SW 1271 (cell line): ENCODE measurements around the gene HPSE2.

Experiments used
- DNase-seq, 2 experiments: peaks; one replicate each; lab custom pipeline; 2025; lab: John Stamatoyannopoulos, UW

Gene HPSE2

DNA sequence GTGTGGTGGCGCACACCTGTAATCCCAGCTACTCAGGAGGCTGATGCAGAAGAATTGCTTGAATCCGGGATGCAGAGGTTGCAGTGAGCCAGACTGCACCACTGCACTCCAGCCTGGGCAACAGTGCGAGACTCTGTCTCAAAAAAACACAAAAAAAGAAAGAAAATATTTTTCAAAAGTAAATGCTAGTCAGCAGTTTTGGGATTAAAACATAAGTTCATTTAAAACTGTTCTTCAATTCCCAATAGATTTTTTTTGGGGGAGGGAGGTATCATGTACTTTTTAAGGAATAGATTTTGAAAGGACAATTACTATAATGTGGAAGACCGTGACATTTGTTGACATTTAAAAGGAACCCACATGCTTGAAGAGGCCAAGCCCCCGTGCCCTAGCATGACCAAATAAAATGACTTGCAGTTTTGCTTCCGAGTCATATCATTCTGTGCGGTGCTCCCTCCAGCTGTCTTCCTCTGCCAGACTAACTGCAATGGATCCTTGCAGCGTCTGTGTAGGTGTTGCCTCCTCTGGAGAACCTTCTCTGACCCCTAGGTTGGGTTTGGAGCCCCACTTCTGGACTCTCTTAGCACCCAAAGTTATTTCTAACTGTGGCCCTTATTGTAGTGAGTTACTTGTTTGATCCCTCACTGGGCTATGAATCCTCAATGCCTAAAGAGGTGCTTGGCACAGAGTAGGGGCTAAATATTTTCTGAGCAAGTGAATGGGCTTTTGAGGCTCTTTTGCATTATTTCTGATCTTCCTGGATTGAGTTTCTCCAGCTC, 771.5 kb downstream of the HPSE2 start:
- DNase-seq = no peak

DNA sequence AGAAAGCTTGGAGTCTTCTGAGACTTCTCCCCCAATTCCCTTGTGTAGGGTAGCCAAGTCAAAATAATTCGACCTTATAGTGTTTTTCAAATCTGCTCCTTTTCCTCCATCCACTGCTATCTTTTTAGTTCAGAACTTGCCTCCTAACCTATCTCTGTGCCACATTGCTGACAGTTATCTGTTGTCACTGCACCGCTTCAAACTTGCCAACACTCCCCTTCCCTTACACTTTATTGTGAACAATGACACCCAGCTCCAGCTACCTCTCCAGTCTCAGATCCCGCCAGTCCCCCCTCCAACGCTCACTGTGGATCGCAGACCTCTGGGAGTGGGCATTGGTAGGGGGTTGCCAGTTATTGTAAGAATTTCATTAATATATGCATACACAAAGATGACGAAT, 772.6 kb downstream of the HPSE2 start:
- DNase-seq = no peak

DNA sequence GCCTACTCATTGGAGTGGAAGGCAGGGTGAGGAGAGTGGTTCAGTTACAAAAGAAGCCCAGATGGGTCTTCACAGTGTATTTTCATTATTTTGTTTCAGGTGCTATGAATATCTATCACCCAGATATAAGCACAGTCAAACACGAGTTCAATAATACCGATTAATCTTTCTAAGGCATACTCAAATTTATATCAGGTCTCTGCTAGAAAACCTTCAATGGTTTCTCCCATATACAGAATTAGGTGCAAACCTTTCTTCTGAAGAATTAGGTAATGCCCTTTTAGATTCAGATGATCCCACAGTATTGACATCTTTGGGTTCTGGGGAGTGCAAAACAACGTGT, 774.2 kb downstream of the HPSE2 start:
- DNase-seq = no peak

DNA sequence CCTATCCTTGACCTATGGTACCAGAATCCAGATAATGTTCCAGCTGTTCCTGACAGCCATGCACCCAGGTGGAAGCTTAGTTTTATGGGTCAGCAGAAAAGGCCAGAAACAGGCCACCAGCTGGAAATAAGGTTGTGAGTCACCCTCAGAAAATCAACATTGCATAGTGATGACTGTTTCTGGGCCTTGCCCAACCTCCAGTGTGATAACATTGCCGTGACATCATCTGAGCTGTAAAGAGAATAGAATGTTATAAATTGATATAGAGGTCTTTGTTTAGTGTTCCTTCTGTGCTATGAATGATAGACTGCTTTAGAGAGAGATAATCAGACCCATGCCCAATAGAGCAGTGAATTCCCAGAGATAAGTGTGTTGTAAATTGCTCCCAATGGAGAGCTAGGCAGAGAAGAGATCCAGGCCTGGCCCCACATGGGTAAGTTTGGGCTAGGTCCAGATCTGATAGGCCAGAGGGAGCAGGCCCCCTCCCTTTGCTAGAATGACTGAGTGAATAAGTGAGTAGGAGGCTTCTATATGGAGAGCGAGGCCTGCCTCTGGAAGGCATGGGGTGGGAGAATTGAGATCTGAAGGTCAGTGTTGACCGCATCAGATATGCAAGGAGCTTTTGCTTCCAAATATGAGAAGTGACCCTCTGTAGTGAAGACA, 774.7 kb downstream of the HPSE2 start:
- DNase-seq = peak; percentile 65 to 87

DNA sequence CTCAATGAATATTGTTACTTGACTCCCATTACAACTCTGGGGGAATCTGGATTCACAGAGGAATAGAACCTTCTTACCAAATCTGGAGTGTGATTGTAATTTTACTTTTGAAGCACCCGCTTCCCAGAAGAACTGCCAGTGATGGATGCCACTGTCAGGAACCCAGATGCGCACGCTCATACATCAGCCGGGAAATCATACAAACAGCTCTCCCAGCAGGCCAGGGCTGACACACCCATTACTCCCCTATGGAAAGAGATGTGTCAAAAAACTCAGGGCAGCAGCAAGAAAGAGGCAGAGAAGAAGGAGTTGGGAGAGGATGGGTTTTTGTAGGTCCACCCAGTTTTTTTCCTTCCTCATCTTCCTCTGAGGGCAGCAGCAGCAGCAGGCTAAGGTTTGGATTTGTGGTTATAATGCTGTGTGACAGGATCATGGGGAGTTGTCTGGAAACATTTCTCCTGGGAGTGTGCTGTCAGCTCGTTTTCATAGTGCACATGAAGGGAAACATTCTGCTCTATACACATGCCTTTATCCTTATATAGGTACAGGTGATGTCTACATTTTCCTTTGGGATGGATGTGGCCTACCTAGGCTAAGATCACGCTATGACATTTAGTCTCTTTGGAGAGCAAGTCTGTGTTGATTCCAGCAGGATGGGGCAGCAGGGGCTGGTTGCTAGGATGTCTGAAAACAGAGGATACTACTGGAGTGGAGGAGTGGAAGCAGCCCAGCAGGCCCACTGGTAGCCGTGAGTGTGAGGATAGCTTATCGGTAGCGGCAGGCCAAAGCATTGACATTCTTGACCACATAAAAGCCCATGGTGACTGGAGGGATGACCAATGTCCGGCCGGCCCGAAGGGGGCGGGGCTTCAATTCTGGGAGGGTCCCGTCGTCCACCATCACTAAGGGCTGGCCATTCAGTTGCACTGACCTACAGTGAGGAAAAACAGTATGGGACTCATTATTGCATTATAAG, 776.6 kb downstream of the HPSE2 start:
- no peak for DNase-seq

DNA sequence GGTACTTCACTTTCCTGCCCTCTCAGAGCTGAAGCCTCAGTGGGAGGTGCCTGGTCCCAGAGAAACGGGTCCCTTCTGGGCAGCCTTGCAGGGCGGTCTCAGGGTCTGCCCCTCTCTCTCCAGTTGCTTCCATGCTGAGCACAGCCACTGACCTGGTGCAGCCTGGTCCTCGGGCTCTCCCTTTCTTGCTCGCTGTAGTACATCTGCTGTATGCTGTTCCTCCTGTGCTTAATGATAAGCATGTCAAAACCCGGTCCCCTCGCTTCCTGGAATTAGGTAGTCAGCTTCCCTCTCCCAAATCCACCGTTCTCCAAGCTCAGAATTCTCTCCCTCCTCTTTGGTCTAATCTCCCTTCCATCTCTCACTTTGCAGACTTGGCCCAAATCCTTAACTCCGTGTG, 777.9 kb downstream of the HPSE2 start:
- no peak for DNase-seq

DNA sequence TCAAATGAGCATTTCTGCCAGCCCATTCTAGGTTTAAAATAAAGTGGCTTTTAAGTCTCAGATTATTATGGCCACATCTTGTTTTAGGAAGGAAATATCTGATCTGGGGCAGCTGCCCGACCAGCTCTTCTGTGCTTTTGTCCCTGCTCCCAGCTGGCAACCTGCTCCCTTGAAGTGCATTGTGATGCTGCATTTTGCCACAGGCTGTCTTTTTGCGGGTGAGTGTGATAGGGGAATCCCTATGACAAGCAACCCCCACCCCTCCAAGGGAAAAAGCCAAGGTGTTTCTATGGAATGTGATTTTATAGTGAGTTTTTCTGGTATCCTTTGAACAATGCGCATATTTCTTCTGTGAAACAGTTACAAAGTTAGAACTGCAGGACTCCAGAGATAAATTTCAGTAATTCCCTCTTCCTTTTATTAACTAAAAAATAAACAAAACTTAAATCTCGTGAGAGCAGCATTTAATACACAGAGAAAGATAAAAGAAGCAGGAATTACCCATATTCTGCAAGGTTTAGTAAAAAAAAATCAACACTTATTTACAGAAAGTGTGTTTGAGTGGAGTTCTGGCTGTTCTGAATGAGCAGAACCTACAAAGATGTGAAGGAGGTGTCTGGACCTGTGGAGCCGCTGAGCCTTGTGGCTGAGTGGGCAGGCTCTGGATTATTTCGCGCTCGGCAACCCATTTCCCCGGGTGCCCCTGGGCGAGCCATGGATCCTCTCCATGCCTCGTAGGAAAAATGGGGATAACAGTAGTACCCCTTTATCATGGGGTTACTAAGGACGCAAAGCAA, 778.8 kb downstream of the HPSE2 start:
- no peak for DNase-seq

DNA sequence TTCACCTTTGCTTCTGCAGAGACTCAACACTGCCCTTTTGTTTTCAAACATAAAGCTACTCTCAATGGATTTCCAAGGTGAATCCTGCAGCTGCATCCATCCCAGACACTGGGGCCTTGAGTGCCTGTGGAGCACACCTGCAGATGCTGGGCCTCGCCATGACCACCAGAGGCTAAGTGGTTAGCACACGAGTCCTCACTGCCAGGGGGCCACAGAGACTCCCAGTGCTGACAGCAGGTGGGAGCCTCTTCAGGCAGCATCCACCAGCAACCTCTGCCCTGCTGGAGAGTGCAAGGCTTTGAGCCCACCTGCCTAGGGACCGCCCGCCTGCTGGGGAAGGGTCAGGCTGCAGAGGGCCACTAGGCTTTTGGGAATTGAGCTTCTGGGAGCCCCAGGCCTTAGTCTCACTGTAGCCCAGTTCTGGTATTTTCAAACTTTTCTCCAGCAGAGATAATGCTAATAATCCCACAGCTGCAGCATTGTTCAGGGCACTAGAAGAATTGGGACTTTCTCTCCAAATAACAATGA, 779.5 kb downstream of the HPSE2 start:
- DNase-seq = no peak

DNA sequence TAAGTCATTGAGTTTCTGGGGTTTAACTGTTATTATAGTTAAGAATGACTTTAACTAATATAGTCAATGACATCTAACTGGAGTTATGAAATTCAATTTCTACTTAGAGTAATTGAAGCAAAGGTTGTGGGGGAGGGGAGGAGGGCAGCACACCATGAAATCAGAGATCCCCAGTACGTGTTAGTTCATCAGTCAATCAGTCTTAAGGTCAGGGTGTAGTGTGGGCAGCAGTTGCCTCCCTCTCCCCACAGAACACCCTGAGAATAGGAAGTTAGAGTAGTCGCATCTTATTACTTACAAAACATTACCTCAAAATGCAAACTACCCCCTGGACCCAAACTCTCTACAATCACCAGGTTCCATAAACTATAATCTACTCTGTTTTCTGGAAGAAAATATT, 781.9 kb downstream of the HPSE2 start:
- no peak for DNase-seq

DNA sequence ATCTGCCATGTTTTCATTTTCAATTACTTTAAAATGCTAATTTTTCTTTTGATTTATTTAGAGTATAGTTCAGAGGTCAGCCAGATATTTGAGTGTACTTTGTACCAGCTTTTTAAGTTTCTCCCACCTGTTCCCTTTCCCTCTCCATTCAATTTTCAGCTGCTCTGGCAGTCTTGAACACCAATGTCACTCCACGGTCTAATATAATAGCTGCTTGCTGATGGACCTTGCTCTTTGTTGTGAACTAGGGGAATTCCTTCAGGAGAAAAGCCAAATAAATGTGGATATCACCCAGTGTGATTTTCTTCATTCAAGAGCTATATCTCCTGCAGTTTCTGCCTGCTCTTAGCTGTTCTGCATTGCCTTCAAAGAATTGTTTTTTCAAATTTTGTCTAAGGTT, 785.0 kb downstream of the HPSE2 start:
- no peak for DNase-seq

DNA sequence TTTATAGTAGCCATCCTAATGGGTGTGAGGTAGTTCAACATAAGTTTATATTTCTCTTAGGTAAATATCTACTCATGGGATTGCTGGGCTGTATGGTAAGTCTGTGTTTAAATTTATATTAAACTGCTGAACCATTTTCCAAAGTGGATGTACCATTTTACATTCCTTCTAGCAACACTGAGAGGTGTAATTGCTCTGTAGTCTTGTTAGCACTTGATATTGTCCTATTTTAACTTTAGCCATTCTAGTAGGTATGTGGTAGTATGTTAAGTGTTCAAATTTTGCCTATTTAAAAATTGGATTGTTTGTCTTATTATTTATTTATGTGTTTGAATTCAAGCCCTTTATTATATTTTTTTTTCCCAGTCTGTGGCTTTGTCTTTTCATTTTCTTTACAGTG, 786.4 kb downstream of the HPSE2 start:
- DNase-seq = no peak

DNA sequence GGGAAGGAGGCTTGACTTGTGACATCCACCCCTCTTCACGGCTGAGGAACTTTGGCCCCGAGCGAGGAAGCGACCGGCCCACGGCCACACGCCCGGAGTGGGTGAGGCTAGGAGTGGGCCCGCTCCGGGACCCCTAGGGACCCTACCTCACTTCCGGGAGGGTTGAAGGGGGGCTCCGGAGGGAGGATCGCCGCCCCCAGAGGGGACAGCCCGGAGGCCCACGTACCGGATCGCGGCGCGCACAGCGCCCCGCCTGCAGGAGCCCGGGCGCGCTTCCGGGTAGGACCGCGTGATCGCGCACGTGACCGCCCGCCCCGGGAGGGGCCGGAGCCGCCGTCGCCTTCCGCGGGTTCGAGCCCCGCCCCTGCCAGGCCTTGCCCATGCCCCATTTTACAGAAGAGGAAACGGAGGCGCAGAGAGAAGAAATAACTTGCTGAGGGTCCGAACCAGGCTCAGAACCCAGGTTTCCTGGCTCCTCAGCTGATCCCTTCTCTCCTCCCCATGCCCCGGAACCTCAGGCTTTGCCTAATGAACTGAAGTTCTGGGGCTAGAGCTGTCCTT, 788.9 kb downstream of the HPSE2 start, which contains the start of gene HPS1:
Gene HPS1 (minus strand): TSS at position 275 of the 561 bp plus-strand sequence. CDS start 3,695 bp downstream, outside the sequence.
- DNase-seq = peak in 1 of 2 experiments; percentile 47

DNA sequence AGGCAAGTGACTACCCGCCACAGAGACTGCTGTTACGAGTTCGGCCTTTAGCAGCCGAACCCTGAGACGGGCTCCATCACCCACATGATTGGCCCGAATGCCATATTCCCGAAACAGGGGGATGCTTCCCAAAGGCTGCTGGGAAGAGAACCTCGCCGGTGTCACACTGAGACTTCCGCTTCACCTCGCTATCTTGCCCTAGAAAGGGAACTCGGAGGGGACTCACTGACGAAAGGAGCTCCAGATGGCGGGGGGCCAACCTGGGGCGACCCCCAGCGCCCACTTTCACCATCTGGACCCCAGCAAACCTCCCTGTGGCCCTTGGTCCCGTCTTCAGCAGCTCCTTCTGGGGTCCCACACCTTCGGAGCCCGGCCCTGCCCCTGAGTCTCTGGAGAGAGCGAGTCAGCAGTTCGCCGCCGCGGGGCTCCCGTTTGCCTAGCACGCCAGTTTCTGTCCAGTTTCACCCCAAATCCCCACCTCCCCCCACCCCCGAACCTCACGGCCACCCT, 789.4 kb downstream of the HPSE2 start:
- DNase-seq = no peak

DNA sequence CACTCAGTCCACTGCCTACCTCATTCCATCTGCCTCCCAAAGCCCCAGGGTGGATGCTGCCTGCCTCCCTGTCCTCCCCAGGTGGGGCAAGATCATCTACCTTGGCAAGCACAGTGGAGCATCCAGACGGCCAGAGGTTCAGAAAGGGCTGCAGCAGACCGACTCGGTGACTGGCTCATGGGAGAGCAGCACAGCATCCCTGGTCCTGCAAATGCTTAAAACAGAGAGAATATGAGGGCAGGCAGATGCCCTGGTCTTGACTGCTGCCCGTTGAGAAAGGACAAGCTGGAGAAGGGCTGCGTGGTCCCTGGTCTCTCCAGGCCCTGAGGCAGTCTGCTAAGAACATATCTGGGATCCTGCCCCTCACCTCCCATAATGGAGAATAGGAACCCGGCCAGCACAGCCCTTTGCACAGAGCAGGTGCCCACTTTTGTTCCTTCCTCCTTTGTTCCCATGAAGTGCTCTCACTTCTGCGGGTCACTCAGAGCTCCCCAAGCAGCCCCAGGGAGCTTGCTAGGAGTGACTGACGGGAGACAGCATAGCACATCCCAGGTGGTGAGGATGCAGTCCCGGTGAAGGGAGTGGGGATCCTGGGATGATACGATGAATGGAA, 790.3 kb downstream of the HPSE2 start:
- DNase-seq = no peak

DNA sequence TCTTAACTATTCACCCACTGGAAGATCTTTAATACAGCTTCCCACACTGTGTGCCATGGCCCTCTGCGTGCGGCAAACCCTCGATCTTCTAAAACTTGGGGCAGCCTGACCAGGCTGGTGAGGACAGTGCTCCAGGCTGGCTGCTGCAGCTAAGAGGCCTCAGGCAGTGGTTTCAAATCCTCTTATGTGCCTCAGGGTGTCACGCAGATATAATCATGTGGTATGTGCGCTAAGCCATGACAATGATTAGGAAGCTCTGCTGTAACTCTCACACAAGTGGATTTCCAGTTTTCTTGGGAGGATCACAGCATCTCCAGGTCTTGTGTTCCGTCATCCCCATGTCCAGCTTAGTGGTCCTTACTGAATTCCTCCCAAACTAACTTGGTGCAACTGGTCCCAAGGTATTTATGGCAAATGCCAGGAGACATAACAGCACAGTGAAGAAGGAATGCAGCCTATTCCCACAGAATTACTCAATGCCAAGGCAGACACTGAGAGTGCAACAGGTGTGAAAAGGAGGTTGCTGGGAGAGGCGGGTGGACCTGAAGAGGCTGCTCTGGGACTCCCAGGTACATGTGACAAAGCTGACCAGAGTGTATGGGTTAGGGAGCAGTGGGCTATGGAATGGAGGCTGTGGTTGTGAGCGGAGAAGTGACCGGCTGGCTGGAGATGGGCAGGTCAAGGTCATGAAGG, 791.2 kb downstream of the HPSE2 start:
- no peak for DNase-seq

DNA sequence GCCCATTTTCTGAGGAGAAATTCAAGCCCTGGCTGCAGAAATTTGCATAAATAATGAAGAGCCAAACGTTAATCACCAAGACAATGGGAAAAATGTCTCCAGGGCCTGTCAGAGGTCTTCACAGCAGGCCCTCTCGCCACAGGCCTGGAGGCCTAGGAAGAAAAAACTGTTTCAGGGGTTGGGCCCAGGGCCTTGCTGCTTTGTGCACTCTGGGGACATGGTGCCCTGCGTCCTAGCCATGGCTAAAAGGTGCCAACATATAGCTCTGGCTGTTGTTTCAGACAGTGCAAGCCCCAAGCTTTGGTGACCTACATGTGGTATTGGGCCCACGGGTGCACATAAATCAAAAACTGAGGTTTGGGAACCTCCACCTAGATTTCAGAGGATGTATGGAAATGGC, 796.9 kb downstream of the HPSE2 start:
- DNase-seq = no peak

DNA sequence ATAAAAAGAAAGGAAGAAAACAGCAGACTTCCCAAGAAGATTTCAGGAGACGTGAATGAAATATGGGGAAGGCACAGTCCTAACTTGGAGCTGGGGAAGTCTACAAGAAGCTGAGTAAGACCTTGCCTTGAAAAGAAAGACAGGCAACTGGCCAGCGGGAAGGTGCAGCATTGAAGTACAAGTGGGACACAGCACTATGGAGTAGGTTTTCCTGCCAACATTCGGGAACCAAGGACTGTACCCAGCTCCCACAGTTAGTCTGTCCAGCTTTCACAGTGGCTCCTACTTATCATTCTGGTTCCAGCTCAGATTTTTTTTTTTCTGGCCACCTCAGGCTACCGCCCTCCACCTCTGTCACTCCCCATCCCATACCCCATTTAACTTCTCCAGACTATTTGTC, 798.9 kb downstream of the HPSE2 start:
- no peak for DNase-seq

DNA sequence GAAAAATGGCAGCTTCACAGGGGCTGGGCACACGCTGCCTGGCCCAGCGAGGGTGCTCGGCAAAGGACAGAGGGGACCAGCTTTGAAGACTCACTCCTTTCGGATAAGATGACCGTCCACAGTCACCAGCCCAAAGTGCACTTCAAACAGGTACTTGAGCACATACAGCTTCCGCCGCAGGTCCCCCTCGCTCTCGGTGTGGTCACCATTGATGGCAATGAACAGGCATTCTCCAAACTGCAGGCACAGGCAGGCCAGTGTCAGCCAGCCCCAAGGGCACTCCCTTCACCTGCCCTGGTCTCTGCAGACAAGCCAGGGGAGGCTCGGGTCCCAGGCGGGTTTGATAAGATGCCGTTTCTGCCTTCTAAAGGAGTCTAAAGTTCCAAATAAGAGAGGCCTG, 800.5 kb downstream of the HPSE2 start:
- DNase-seq = no peak

DNA sequence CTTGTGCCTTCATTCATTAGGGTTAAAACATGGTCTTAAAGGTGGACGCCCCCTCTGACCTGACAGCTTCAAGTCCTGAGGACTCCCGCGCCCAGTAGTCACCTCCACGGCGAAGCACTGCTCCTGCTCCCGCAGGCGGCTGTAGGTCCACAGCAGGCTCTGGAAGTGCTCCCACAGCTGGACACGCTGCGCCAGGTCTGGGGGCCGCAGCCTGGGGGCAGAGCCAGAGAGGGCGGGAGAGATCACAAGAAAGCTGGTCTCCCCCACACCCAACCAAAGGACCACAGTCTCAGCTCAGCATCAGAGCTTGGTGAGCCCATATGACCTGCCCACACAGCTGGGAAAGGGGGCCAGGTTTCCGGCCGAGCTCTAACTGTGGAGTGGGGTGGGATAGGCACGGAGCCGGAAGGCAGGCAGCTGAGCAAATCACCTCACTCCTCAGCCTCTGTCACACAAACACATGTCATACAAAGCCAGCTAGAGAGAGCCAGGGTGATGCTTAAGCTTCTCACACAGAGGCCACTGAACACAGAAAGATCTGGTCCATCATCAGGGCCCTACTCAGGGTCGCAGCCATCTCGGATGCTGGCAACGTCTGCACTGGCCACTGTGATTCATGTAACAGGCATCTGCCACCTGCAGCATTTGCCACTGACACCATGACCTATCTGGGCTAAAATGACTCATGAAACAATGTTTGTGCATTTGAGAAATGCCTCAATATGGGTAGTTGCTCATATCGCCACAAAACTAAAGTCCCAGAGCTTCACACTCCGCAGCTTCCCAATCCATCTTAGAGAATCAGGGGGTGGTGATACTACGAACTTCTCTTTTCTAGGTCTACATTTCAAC, 801.5 kb downstream of the HPSE2 start:
- DNase-seq = peak; percentile 18 to 20
